K562 (cell line): ENCODE data around the gene RIMOC1. TPM values are rescaled to one million over a fixed set of nuclear protein-coding genes. Genes with fewer than 3 reads are reported as not detected.

ENCODE experiments used
- polyA plus RNA-seq, 8 experiments: library from polyadenylated mRNA; depleted of rRNA in 4 of 8; stranded (reverse) in 5 of 8; unstranded in 3 of 8; fragments of >200 nt; fragmentation: Nextera tagmentation in 2 of 8; fragmentation: Illumina TruSeq in 1 of 8; extraction: Ambion mirVana in 2 of 8; extraction: Trizol in 1 of 8; gene quantifications; 2 replicates each; pipeline versions ENCODE4 v1.2.1 to v1.2.3, GENCODE V29; 2011 to 2014; ENCODE audit warnings: inconsistent platforms in 1 of 8, missing spikeins in 1 of 8
- total RNA-seq, 7 experiments: library from RNA; depleted of rRNA in 6 of 7; stranded (reverse); fragments of >200 nt in 6 of 7; fragmentation: Illumina TruSeq in 2 of 7; extraction: Trizol in 2 of 7; gene quantifications; 2 replicates each; pipeline versions ENCODE4 v1.2.1 to v1.2.3, GENCODE V29; 2011 to 2021; ENCODE audit warnings: low replicate concordance in 1 of 7

RIMOC1 gene
- total and polyA plus RNA-seq, 9 of the 15 experiments (the other 6 are each of a cell fraction or from before 2014, with no cell fraction given), result 11.6 to 63.1 (median 30.8) TPM

Other genes starting within 250 kb of the RIMOC1 start
- 26.6 and 28.8 TPM in 2 replicates for gene OXCT1, start 33.9 kb upstream of the RIMOC1 start, total RNA-seq (2014; rRNA removed)
- 50.6 and 56.8 TPM in 2 replicates for gene OXCT1, start 33.9 kb upstream of the RIMOC1 start, total RNA-seq (2014; rRNA removed; fragmentation: Illumina TruSeq; extraction: Trizol)
- gene OXCT1, start 33.9 kb upstream of the RIMOC1 start, total RNA-seq (2015; rRNA removed; fragmentation: Illumina TruSeq; extraction: Trizol), result 46.6 and 50.4 TPM in 2 replicates
- 34.7 and 35.8 TPM in 2 replicates for gene OXCT1, start 33.9 kb upstream of the RIMOC1 start, total RNA-seq (2021)
- gene OXCT1, start 33.9 kb upstream of the RIMOC1 start, polyA plus RNA-seq (2011; rRNA removed), result 37.6 and 42.3 TPM in 2 replicates
- gene OXCT1, start 33.9 kb upstream of the RIMOC1 start, polyA plus RNA-seq (2014; fragmentation: Illumina TruSeq; extraction: Trizol), result 44.3 and 51.0 TPM in 2 replicates
- 10 to 100 TPM; 24.7 to 41.9 TPM for gene OXCT1, start 33.9 kb upstream of the RIMOC1 start, polyA plus RNA-seq (2014; fragmentation: Nextera tagmentation; extraction: Ambion mirVana)
- 41.2 and 61.2 TPM in 2 replicates for gene OXCT1, start 33.9 kb upstream of the RIMOC1 start, polyA plus RNA-seq (2014; rRNA removed)
- gene FBXO4, start 20.9 kb downstream of the RIMOC1 start, total RNA-seq (2014; rRNA removed), result 17.1 and 18.3 TPM in 2 replicates
- 21.0 and 24.9 TPM in 2 replicates for gene FBXO4, start 20.9 kb downstream of the RIMOC1 start, total RNA-seq (2014; rRNA removed; fragmentation: Illumina TruSeq; extraction: Trizol)
- gene FBXO4, start 20.9 kb downstream of the RIMOC1 start, total RNA-seq (2015; rRNA removed; fragmentation: Illumina TruSeq; extraction: Trizol), result 18.9 and 19.6 TPM in 2 replicates
- 15.1 and 19.6 TPM in 2 replicates for gene FBXO4, start 20.9 kb downstream of the RIMOC1 start, total RNA-seq (2021)
- gene FBXO4, start 20.9 kb downstream of the RIMOC1 start, polyA plus RNA-seq (2011; rRNA removed), result 31.2 and 33.4 TPM in 2 replicates
- 19.0 and 19.3 TPM in 2 replicates for gene FBXO4, start 20.9 kb downstream of the RIMOC1 start, polyA plus RNA-seq (2014; fragmentation: Illumina TruSeq; extraction: Trizol)
- gene FBXO4, start 20.9 kb downstream of the RIMOC1 start, polyA plus RNA-seq (2014; fragmentation: Nextera tagmentation; extraction: Ambion mirVana), result 1 to 10 TPM; 5.9 to 8.2 TPM
- 19.7 and 20.4 TPM in 2 replicates for gene FBXO4, start 20.9 kb downstream of the RIMOC1 start, polyA plus RNA-seq (2014; rRNA removed)